ENCODE measurements around the gene NUDT17. TPM values are rescaled to one million over a fixed set of nuclear protein-coding genes. Genes with fewer than 3 reads are reported as not detected.
"Not testable (repeated sequence)": the region's sequence is repeated elsewhere in the genome, so short reads cannot be mapped to it uniquely, and the experiment has no call there.

The NUDT17 gene
- 1 to 10 TPM; 1.3 TPM for total RNA-seq
- long read RNA-seq: 0 reads

- DNase-seq: peak; percentile 72 to 87
- ATAC-seq: peak; percentile 88
- intact Hi-C loops (cut with DNase I, micrococcal nuclease): no loop called here
Measured at GRCh38 chr1:145845514-145846161, at the start of gene NUDT17. Gene NUDT17, plus strand, starts transcription at chr1:145845630. Its CDS starts 11 bp downstream, at chr1:145845641.

- intact Hi-C loops (cut with DNase I, micrococcal nuclease): no loop called here
- DNase-seq: no peak
- no peak for ATAC-seq
Measured at GRCh38 chr1:145796753-145797152, 48.7 kb upstream of the NUDT17 start.

- ATAC-seq: no peak
- DNase-seq: no peak
- intact Hi-C loops (cut with DNase I, micrococcal nuclease): no loop called here
Measured at GRCh38 chr1:145799806-145800205, 45.6 kb upstream of the NUDT17 start.

GRCh38 chr1:145804235-145805045 is 41.0 kb upstream of the NUDT17 start:
- ATAC-seq (no peak), DNase-seq (no peak)

GRCh38 chr1:145805057-145805456 is 40.4 kb upstream of the NUDT17 start:
- intact Hi-C loops (cut with DNase I, micrococcal nuclease): no loop called here
- no peak for DNase-seq
- no peak for ATAC-seq

More at GRCh38 chr1:145804235-145805045, 41.0 kb upstream of the NUDT17 start:
- intact Hi-C loops (cut with DNase I, micrococcal nuclease): no loop called here

GRCh38 chr1:145806408-145806807 is 39.0 kb upstream of the NUDT17 start:
- intact Hi-C loops (cut with DNase I, micrococcal nuclease): no loop called here
- DNase-seq: no peak
- no peak for ATAC-seq

GRCh38 chr1:145806844-145807243 is 38.6 kb upstream of the NUDT17 start:
- intact Hi-C loops (cut with DNase I, micrococcal nuclease): no loop called here
- ATAC-seq: no peak
- DNase-seq: no peak

- DNase-seq; ATAC-seq; intact Hi-C loops (cut with DNase I, micrococcal nuclease): not testable (repeated sequence)
Measured at GRCh38 chr1:145812977-145813810, 32.2 kb upstream of the NUDT17 start.

GRCh38 chr1:145818095-145818494 is 27.3 kb upstream of the NUDT17 start:
- intact Hi-C loops (cut with DNase I, micrococcal nuclease); DNase-seq; ATAC-seq: not testable (repeated sequence)

- intact Hi-C loops (cut with DNase I, micrococcal nuclease); ATAC-seq; DNase-seq: not testable (repeated sequence)
Measured at GRCh38 chr1:145822779-145823331, 22.6 kb upstream of the NUDT17 start.

- DNase-seq (peak; percentile 92 to 93), ATAC-seq (peak; percentile 96)
- intact Hi-C loops (cut with DNase I, micrococcal nuclease): no loop called here
Measured at GRCh38 chr1:145823565-145824498, 21.6 kb upstream of the NUDT17 start, which contains the start of the genes POLR3C and RNF115. Gene POLR3C, plus strand, starts transcription at chr1:145824200. Its CDS starts 1,577 bp downstream, at chr1:145825777. Gene RNF115, minus strand, starts transcription at chr1:145824095. Its CDS starts 222 bp downstream, at chr1:145823873.

GRCh38 chr1:145824499-145824842 is 21.0 kb upstream of the NUDT17 start:
- DNase-seq (no peak), ATAC-seq (peak; percentile 17)
- intact Hi-C loops (cut with DNase I, micrococcal nuclease): no loop called here

GRCh38 chr1:145826030-145826429 is 19.4 kb upstream of the NUDT17 start:
- DNase-seq (no peak), ATAC-seq (no peak)
- intact Hi-C loops (cut with DNase I, micrococcal nuclease): no loop called here

- no peak for DNase-seq
- ATAC-seq: no peak
- intact Hi-C loops (cut with DNase I, micrococcal nuclease): no loop called here
Measured at GRCh38 chr1:145827966-145828365, 17.5 kb upstream of the NUDT17 start.

- DNase-seq: no peak
- ATAC-seq: no peak
- intact Hi-C loops (cut with DNase I, micrococcal nuclease): no loop called here
Measured at GRCh38 chr1:145828367-145829026, 16.9 kb upstream of the NUDT17 start.

- ATAC-seq; DNase-seq; intact Hi-C loops (cut with DNase I, micrococcal nuclease): not testable (repeated sequence)
Measured at GRCh38 chr1:145830810-145831209, 14.6 kb upstream of the NUDT17 start.

GRCh38 chr1:145837656-145838055 is 7.8 kb upstream of the NUDT17 start:
- intact Hi-C loops (cut with DNase I, micrococcal nuclease): no loop called here
- no peak for ATAC-seq
- DNase-seq: no peak

Measured in left colon (tissue), 2 donors.